Suppressor macrophage (primary cell): ENCODE results near the gene RAB23.

Experiments
- DNase-seq, 4 experiments: peaks; one replicate each; pipeline ENCODE4 v3.0.0-alpha.2; 2020 to 2022

RAB23 gene

DNA sequence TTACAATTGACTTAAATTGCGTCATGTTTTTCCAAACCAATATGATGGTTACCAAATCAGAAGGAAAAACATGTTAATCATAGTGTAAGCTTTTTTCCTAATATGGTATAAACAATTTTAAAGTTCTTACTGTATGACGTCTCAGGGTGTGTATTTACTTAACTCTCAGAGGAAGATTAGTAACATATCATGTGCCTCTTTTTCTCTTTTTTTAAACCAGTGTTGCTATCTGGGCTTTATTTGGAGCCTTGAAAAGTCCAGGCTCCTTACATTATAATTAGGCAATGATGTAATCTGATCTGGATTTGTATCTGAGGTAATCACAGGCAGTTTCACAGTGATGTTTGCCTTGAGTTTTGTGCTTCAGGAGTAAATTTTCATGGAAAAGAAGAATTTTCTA, 20.4 kb upstream of the RAB23 start:
- peak in 2 of 4 experiments; percentile 37 to 50 for DNase-seq

DNA sequence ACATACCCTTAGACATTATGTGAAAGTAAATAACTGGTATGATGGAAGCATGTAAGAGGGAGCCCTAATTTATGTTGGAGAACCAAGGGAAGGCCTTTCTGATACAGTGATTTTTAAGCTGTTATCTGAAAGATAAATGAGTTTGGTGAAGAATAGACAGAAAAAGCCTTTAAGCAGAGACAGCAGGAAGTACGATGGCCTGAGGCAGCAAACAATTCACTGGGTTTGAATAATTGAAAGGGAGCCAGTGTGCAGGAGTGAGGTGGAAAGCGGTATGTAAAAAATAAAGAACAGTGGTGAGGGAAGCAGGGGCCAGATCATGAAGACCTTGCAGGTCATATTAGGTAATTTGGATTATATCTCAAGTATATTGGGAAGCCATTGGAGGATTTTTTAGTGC, 4.1 kb upstream of the RAB23 start:
- DNase-seq = no peak

DNA sequence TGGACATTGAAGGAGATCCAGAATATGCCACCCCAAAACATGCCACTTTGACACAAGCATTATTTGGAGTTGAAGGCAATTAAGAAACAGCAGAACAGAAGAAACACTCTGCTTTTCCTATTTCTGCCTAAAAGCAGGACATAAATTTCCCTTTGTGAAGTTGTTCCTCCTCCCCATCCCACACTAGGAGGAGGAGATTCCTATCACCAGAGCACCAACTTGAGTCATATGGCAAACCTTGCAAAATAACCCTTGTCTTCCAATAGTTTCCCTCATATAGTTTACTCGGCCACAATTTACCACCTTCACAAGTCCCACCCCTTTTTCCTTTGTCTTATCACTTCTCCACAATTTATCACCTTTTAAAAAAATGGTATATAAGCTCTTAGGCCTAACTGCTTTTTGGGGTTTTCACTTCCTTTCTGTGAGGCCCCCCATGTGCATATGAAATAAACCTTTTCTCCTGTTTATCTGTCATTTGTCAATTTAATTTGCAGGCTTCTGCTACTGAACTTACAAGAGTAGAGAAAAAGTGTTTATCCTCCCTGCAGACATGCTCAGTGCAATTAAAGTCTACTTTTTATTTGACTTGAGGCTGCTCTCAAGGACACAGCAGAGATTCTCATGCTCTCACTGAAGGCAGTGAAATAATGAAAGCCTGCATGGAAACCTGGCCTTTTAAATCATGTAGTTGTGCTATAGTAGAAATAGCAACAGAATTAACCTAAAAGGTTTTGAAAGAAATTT, 2.8 kb upstream of the RAB23 start:
- peak in 3 of 4 experiments; percentile 47 to 57 (median 50) for DNase-seq

DNA sequence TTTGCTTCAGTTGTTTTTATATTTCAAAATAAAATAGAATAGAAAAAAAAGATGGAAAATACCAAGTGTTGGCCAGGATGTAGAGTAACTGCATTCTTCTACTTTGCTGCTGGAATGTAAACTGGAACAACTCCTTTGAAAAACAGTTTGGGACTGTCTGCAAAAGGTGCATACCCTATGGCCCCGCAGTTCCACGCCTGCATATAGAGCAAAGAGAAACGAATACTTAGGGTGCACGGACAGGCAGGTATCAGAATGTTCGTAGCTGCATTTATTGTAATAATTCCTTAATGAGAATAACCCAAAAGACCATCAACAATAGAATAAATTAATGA, 603 bp upstream of the RAB23 start:
- peak in 1 of 4 experiments; percentile 7 for DNase-seq

DNA sequence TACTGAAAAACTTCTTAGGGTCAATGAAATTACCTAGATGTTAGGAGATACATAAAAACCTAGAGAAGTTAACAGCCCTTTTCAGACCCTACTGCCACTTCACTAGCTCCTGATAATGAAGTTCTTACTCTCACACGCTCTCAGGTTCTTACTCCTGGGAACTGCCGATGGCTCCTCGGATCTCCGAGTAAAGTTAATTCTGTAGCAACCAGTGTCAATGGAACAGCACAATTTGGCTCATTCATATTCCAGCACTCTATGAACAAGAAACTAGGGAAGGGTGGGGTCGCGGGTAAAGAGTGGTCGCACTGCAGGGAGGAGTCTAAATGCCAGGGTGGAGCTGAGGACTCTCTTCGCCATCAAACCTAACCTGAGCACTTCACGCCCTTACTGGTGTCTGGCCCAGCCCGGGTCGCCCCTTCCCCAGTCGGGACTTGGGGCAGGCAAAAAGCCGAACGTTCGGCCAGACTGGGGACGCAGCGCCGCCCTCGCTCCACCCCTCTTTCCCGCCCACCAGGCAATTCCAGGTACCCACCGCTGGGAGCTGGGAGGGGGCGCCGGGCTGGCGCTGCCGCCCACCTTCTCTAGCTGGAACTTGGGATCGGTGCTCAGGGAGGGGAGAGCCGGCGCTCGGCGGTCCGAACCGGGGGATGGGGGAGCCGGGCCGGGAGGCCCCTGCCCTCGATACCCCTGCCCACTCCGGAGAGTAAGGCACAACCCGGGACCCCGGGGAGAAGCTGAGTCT, 744 bp downstream of the RAB23 start:
- peak; percentile 18 to 59 (median 34) for DNase-seq

DNA sequence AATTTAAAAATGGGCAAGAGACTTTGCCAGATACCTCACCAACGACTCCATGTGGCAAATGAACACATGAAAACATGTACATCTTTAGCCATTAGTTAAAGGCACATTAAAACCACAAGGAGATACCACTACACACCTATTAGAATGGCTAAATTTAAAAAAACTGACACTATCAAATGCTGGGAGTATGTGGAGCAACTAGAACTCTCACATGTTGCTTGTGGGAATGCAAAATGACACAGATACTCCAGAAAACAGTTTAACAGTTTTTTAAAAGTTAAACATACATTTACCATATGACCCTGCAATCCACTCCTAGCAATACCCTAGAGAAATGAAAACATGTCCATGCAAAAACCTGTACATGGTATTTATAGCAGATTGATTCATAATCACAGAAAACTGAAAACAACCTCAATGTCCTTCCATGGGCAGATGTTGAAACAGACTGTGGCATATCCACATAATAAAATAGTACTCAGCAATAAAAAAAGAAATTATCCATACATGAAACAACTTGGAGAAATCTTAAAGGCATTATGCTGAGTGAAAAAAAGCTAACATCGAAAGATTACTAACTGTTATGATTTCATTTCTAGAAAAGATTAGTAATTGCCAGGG, 1.9 kb downstream of the RAB23 start:
- DNase-seq = no peak

DNA sequence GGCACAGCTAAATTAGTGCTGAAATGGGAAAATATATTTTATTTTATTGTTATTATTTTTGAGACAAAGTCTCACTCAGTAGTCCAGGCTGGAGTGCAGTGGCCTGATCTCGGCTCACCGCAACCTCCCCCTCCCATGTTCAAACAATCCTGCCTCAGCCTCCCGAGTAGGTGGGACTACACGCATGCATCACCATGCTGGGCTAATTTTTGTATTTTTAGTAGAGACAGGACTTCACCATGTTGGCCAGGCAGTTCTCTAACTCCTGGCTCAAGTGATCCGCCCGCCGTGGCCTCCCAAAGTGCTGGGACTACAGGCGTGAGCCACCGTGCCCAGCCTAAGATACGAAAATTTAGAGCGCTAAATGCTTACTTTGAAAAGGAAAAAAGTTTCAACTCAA, 4.8 kb downstream of the RAB23 start:
- no peak for DNase-seq

DNA sequence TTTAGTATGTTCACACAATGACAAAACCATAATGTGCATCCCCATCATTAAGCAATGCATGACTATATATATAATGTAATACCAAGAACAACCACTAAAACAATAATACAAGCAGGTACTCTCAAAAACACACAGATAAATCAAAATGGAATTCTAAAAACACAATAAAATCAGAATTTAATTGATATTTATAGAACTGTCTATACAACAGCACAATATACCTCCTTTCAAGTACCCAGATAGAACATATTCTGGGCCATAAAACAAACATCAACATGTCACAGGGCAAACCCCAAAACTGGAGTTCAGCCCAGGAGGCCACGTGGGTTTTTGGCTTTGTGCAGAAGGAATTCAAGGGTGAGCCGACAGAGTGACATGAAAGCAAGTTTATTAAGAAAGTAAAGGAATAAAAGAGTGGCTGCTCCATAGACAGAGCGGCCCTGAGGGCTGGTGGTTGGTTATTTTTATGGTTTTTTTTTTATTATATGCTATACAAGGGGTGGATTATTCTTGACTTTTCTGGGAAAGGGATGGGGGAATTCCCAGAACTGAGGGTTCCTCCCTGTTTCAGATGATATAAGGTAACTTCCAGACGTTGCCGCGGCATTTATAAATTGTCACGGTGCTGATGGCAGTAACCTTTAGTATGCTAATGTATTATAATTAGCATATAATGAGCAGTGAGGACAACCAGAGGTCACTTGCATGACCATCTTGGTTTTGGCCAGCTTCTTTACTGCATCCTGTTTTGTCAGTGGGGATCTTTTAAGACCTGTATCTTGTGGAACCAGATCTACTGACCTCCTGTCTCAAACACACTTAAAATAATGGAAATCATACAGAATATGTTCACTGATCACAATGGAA, 5.6 kb downstream of the RAB23 start:
- DNase-seq = no peak

DNA sequence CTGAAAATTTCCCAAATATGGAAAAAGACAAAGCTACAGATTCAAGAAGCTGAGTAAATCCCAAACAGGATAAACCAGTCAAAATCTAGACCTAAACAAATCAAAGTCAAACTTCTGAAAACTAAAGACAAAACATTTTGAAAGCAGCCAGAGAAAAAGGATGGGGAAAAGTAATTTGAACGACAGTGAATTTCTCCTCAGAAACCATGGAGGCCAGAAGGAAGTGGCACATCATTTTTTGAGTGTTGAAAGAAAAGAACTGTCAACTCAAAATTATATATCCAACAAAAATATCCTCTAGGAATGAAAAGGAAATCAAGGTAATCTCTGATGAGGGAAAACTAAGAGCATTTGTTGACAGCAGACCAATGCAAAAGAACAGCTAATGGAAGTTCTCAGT, 6.8 kb downstream of the RAB23 start:
- no peak for DNase-seq

DNA sequence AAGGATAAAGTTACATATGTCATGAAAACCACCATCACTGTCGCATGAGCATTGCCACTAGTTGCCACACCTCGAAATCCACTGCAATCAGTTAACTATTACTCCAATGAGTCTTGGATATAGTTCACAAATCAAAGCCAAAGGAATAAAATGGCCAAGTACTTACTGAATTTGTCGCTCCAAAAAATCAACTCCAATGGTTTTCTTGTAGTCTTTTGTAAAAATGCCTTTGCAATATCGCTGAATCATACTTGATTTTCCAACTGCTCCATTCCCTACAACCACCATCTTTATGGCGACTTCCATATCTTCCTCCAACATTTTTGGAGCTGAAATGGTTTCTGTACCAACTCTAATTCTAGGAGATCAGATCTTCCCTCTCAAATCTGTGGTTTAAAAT, 12.0 kb downstream of the RAB23 start:
- DNase-seq = no peak

DNA sequence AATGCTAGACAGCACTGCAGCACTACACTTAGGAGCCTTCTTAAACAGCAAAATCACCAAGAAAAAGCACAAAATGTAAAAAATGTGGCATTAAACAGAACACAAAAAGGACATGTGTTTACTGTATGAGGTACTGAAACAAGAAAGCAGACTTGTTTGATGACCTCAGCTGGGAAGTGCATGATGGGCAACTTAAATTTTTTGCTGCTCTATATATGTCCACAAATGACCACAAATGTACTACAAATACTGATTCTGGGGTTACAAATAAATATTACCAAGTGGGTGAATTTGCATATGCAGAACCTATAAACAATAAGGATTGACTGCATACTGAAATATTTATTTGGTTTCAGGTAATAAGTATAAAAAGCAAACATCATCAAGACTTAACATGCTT, 13.1 kb downstream of the RAB23 start:
- DNase-seq = no peak

DNA sequence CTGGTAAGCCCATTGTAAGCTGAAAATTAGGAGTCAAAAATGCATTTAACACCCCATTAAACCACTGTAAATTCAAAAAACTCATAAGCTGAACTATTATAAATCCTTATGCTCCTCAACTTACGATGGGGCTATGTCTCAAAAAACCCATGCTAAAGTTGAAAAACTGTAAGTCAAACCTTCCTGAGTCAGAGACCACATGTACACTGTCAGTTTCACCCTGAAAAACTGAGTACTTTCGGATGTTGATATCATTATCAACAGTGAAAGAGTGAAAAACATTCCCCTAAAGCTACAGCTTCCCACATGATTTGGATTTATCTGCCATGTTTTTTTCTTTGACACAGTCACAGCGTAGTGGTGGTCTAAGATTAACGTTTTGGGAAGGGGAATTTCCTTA, 14.2 kb downstream of the RAB23 start:
- DNase-seq = no peak

DNA sequence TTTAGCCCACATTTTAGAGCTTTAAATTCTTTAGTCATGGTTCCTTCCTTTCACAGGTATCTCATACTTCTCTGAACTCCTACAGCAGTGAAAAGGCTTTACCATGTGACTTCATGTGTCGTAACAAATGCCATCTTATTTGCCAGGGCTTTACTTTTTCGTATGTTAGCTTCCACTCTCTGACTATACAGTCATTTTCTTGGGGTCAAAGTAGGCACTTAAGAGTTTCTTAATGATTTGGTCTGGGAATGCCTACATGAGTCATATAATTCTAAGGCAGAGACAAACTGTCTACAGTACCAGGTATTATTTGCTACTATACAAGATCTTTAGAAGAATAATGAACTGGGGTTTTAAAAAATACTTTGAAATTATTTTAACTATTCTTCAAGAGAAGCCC, 15.0 kb downstream of the RAB23 start:
- no peak for DNase-seq

DNA sequence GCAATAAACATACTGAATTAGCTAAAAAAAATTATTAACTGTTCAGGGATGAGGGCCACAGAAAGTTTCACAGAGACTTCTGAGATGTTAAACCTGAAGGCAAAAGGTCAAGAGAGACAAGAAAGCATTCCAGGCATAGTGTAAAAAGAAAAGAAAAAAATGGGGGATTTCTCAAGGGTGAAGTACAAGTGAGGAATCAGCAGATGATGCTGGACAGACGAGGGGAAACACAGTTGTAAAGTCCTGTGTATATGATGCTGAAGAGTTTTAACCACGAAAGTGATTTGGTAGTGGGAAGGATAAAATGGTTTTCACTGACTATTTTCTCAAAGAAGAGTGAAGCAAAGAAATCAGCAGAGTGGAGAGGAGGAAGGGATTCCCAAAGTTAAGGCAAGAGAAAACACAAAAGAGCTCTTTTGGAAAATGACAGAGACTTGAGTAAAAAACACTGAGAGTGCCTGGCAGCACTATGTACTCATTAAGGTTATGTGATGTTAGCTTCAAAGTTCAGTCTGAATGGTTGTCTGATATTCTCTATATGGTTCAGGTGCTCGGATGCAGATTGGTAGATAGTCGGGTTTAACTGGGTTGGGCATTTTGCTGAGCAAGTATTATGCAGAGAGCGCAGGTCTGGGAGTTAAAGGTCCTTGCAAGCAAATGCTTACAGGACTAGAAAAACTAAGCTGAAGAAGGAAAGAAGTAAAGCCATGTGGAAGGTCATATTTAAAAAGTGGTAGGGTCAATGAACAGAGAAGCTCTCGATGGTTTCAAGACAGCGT, 16.4 kb downstream of the RAB23 start:
- DNase-seq = no peak

DNA sequence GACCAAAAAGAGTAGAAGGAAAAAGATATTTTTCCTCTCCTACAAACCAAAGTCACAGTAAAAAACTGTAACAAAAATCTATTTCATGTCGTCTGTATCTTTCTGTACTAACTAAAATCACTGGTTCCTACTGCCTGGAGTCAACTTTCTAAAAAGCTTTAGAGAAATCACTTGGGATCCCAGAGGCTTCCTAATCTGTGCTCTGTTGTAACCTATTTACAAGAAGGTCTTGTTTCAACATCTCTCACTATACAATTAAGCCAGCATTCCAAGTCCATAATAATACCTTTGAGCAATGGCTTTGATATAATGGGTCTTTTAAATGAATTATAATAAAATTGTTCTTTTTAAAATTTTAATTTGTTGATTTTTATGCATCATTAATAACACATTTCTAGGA, 20.4 kb downstream of the RAB23 start:
- no peak for DNase-seq

DNA sequence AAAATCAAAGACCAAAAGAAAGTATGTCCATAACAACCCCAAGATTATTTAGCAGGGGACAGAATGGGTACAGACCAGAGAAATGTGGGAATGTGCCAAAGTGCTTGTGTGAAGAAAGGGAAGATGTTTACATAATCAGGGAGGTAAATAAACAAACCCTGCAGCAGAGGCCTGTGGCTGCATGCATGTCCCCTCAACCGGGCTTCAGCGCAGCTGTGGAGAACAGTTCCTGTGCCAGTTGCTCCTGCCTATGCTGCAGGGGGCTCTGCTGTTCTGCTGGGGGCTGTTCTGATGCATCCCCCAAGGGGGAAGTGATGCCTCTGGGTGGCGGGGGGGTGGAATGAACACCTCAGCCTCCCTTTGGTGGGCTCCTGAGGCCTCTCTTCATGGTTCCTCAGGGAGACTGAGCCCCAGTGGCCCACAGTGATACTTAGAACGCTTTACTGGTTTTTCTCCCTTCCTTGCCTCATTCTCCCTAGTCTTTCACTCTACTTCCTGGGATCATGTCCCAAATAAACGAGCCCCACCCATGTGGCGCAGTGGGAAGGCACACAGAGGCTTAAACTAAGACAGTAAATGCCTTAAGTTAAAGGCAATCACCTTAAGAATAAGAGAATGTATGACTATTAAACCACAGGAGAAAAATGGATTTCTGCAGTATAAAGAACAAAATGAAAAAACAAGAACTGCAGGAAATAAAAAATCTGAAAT, 23.0 kb downstream of the RAB23 start:
- DNase-seq = no peak

DNA sequence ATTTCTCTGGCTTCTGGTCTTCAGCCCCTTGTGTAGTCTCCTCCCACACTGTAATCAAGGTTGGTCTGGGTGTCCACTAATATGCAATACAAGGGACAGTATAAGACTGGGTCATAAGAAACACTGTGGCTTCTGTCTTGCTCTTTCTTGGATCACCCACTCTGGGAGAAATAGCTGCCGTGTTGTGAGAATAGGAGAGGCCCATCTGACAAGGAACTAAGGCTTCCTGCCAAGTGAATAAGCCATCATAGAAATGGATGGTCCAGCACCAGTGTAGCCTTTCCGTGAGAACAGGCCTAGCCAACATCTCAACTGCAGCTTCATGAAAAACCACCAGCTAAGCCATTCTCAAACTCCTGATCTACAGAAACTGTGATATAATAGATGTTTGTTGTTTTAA, 26.6 kb downstream of the RAB23 start:
- no peak for DNase-seq

DNA sequence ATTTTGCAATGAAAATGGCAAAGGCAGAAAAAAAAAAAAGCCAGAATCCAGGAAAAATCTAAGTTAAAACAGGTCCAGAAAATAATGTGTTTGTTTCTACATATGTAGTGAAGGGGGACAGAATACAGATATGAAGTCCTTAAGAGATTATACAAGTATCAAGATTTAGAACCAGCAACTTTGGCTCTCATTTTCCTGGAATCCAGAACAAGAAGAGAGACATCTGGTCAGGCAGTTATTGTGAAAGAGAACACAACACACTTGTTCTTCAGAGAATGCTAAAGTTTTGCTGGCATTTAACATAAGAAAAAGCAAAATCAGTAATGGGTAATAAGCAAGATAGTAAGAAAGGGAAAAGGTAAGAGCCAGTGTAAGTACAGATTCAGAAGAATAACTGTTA, 28.9 kb downstream of the RAB23 start:
- DNase-seq = no peak

DNA sequence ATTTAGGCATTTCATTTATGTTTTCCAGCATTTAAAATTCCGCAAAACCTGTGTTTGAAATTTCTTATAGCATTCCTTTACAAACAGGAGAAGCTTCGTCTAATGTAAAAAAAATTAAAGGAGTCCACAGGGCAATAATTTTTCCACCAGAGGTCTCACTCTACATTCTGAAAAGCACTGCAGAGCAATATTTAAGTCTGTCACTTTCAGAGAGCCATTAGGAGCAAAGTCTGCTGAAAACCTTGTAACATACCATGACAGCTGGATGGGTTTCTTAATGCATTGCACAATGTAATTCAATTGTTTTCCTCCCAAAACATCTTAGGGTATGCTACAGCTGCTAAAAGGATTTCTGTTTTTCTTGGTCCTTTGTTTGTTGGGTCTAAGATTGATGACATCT, 32.0 kb downstream of the RAB23 start:
- DNase-seq = peak in 2 of 4 experiments; percentile 3 to 6

DNA sequence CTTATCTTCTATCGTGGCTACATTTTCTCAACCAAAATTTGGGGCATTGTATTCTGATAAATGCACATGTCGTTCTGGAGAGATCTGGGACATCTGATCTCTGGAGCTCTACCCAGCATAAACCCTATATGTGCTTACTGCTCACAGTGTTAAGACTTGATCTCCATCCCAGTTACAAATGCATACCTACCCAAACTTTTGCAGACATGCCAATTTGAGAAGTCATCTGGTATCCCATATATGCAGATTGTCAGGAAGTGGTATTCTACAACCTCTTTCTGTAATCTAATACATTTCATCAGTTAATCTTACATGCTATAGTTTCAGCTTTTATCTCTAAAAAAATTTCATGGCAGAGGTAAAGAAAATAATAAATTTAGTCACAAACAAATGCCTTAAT, 38.8 kb downstream of the RAB23 start:
- DNase-seq = no peak

DNA sequence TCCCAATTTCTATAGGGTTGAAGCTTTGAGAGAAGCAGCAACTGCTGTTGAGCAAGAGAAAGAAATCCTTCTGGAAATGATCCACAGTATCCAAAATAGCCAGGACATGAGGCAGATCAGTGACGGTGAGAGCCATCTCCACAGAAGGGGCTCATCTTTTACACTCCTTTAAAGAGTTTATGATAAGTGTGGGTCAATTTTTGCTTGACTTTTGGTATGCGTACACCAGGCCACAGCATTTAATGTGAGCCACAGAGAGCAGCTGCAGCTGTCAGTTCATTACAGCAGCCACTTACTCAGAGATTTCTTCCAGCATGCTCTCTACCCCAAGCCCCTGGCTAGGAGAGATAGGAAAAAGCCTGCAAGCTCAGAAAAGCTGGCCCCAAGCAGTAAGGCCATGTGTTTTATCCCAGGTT, 40.1 kb downstream of the RAB23 start:
- no peak for DNase-seq

DNA sequence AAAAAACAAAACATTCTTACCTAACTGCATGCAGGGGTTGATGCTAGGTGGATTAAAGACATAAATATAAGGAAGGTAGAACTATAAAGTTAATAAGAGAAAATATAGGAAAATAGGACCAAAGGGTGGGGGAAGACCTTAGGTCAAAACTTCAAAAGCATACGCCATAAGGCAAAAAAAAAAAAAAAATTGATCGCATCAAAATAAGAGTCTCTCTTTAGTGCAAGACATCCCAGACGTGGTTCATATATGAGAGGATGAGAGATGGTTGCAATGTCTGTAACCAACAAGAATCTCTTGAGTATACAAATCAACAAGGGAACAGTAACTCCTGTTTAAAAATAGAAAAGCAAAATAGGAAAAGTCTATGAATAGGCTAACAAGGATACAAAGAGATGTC, 41.5 kb downstream of the RAB23 start:
- DNase-seq = no peak
